Psoas muscle (tissue), 8 donors: ENCODE results near the gene FGFR2. TPM values are rescaled to one million over a fixed set of nuclear protein-coding genes. Genes with fewer than 3 reads are reported as not detected.

Experiments used
- ATAC-seq, 4 donors: fragments of 200-7000 bp; cut with Tn5 transposase; one replicate each; pipeline ENCODE4 v1.9.1; 2020; ENCODE audit warnings: moderate library complexity in 3 of 4, mild to moderate bottlenecking in 2 of 4
- DNase-seq, 2 donors: peaks; one replicate each; pipeline ENCODE4 v3.0.0-alpha.2; 2020
- H3K27ac ChIP-seq: fragments of 200-600 bp; one replicate; pipeline ENCODE4 v1.8.0; 2022
- H3K27me3 ChIP-seq, 3 donors: fragments of 200-600 bp in 1 of 3; one replicate each; pipeline versions ENCODE4 v1.6.1 to v1.8.0; 2013 to 2022; ENCODE audit warnings: low read length in 2 of 3, mild to moderate bottlenecking in 2 of 3, moderate library complexity in 1 of 3; ENCODE audit not compliant: insufficient read depth in 3 of 3
- H3K36me3 ChIP-seq, 2 donors: fragments of 200-600 bp in 1 of 2; one replicate each; pipeline versions ENCODE4 v1.6.1 to v1.8.0; 2013 to 2022; ENCODE audit warnings: low read depth in 1 of 2, mild to moderate bottlenecking in 1 of 2, moderate library complexity in 1 of 2; ENCODE audit not compliant: insufficient read depth in 1 of 2
- H3K4me1 ChIP-seq: fragments of 200-600 bp; one replicate; pipeline ENCODE4 v1.8.0; 2022
- H3K4me3 ChIP-seq: fragments of 200-600 bp; one replicate; pipeline ENCODE4 v1.8.0; 2022; ENCODE audit warnings: mild to moderate bottlenecking
- H3K9me3 ChIP-seq: fragments of 200-600 bp; one replicate; pipeline ENCODE4 v1.8.0; 2022
- CTCF ChIP-seq: fragments of 200-600 bp; IDR thresholded peaks from one replicate; pipeline ENCODE4 v1.8.0; 2022; ENCODE audit warnings: antibody characterized with exemption
- WGBS, 3 donors: extraction: QIAGEN DNeasy Blood & Tissue Kit; methylation state at CpG; one replicate each; pipeline versions ENCODE4 v1.1.6 to v1.1.7; 2013; 5-methylcytosine and 5-hydroxymethylcytosine counted together
- intact Hi-C, 2 donors: fragments of 100-400 bp; cut with DNase I; formaldehyde crosslinking; loops; one replicate each; pipeline versions ENCODE4 v1.11.0 to v1.14.2; 2022
- polyA plus RNA-seq, 3 donors: library from polyadenylated mRNA; stranded (reverse); fragments of 200-250 nt; gene quantifications; one replicate each; pipeline ENCODE4 v1.2.3, GENCODE V29; 2013
- total RNA-seq, 4 donors: library from RNA; stranded (reverse); fragmentation: NEBNext Ultra II Directional in 2 of 4; extraction: Animal tissue kit (Norgen Biotek cat#: 25700) in 2 of 4; gene quantifications; one replicate each; pipeline versions ENCODE4 v1.2.1 to v1.2.4, GENCODE V29; 2021 to 2023
- donor health status: healthy with polysubstance abuse.
- donor health status: DM: no; HTN: no; CAD: no; lungs with moderate emphysema.
- donor health status: Bipolar disorder and iron deficiency.
- donor health status: healthy.
- donor health status: DM: yes; HTN: yes; CAD: no.
- donor health status: DM: no; HTN: no; CAD: no.
- donor health status: DM: no; HTN: no; CAD: no.
- donor health status: DM: yes; HTN: yes; CAD: no.

Gene FGFR2
- total and polyA plus RNA-seq, 7 donors = 0.08 to 0.50 (median 0.20) TPM; not detected in 2

- intact Hi-C loops = no loop called here
- 44 to 58% (median 53%) methylated on average over 5 of the region's 5 CpGs for WGBS, 3 donors
- Histone ChIP-seq H3K36me3 (no peaks in the 10 kb centered on the region), H3K9me3 (no peaks in the 10 kb centered on the region), H3K27ac (no peak overlapping the region), H3K4me3 (no peak overlapping the region), H3K4me1 (no peaks in the 10 kb centered on the region), H3K27me3 (no peaks in the 10 kb centered on the region)
- DNase-seq (no peak), ATAC-seq (no peak)
- TF ChIP-seq CTCF = no peak
Observed at GRCh38 chr10:121436630-121437341, 161.5 kb downstream of the FGFR2 start.

GRCh38 chr10:121436281-121436629 is 162.0 kb downstream of the FGFR2 start:
- H3K4me3 ChIP-seq = no peak overlapping the region
- H3K27ac ChIP-seq = no peak overlapping the region
- H3K9me3 ChIP-seq = no peaks in the 10 kb centered on the region
- ATAC-seq (no peak), DNase-seq (no peak)
- no peaks in the 10 kb centered on the region for H3K36me3 ChIP-seq
- WGBS, 3 donors = 78 to 86% (median 80%) methylated on average over 5 of the region's 5 CpGs
- intact Hi-C loops = no loop called here
- no peak for TF ChIP-seq CTCF
- no peaks in the 10 kb centered on the region for H3K27me3 ChIP-seq
- H3K4me1 ChIP-seq = no peaks in the 10 kb centered on the region

- DNase-seq (no peak), ATAC-seq (no peak)
- TF ChIP-seq CTCF = no peak
- Histone ChIP-seq H3K36me3 (no peaks in the 10 kb centered on the region), H3K9me3 (no peaks in the 10 kb centered on the region), H3K27ac (no peak overlapping the region), H3K4me3 (no peak overlapping the region), H3K27me3 (no peaks in the 10 kb centered on the region), H3K4me1 (no peaks in the 10 kb centered on the region)
- intact Hi-C loops = no loop called here
- WGBS, 3 donors = 83 to 86% (median 84%) methylated on average over 9 of the region's 9 CpGs
Observed at GRCh38 chr10:121435099-121435875, 163.0 kb downstream of the FGFR2 start.

GRCh38 chr10:121433965-121434364 is 164.3 kb downstream of the FGFR2 start:
- 84 to 87% (median 85%) methylated on average over 7 of the region's 7 CpGs for WGBS, 3 donors
- TF ChIP-seq CTCF = no peak
- DNase-seq (no peak), ATAC-seq (no peak)
- no peak overlapping the region for H3K27ac ChIP-seq
- H3K4me3 ChIP-seq = no peak overlapping the region
- intact Hi-C loops = no loop called here
- no peaks in the 10 kb centered on the region for H3K27me3 ChIP-seq
- no peaks in the 10 kb centered on the region for H3K4me1 ChIP-seq
- H3K9me3 ChIP-seq = no peaks in the 10 kb centered on the region
- no peaks in the 10 kb centered on the region for H3K36me3 ChIP-seq
